ENCODE results near the gene CLIC1.
A peak's percentile ranks its signal among the peaks of the same experiment; 100 is the strongest.

CLIC1 gene

DNA sequence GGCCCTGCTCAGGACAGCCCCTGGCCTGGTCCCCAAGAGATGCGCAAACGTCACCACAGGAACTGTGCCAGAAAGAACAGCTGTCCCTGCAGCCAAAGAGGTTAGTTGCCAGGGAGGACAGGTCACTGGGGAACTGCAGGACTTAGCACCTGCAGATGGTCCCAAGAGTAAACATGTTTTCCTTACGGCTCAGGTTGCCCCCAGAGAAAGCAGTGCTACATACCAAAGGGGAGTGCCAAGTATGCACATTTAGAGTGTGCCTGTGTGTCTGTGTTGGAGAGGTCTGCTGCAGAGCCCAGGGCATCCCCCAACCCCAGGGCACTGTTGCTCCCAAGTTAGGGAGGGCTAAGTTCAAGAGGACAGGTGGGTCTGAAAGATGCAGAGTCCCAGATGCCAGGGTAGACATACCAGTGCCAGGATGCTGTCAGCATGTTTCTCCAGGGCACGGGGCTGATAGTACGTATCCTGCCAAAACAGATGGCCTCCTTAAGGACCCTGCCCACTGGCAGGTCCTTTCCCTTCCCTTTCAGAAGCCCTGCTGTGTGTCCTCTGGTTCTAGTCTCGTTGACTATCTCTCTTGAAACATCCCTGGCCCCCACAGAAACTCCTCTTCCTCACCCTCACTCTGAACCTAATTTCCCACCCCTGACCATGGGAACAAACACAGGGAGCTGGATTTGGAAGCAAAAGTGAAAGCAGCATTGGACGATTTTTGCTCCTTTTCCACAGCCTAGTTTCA, 34.5 kb downstream of the CLIC1 start:
- no peak for DNase-seq (ENCODE audit: low read depth in 2 of 2)

DNA sequence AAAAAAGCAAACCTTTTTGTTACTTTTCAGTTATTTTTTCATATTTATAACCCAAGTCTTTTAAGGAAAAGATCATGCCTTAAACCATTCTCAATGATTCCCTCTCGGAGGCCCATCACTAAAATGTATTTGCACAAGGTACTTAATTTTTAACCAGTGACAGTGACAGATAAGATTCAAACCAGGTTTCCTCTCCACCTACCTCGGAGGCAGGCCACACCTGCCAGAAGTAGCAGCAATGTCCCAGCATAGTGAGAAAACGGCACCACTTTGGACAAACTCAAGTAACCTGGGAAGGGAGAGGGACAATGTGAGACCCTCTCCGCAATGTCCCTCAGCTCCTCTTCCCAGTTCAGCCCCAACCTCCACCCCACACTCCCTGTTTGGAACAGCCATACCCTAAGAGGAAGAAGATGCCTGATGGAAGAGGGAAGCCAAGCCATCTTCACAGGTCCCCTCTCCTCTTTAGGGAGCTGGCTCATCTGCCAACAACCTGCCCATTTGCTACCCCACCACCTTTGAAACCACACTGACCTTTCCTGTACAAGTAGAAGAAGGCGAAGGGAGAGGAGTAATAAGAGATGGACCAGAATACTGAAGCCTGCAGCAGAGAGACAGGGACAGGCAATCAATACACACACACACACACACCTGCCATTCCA, 35.5 kb downstream of the CLIC1 start:
- DNase-seq (ENCODE audit: low read depth in 2 of 2), result no peak

DNA sequence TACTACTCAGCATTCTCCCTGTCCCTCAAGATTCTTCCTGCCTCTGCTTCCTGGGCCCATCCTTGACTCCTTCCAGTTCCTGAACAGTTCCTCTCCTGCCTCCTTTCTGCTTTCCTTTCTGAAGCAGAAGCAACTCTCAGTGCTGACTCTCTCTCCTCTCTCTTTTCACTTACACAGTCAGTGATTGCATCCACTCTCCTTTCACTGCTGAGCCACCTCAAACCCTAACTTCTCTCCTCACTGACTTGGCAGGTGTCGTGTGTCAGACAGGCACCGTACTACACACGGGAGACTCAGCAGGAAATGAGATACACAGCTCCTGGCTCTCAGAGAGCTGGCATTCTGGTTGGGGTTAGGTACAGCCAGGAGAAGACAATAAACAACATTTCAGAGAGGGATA, 38.8 kb downstream of the CLIC1 start:
- DNase-seq (ENCODE audit: low read depth in 2 of 2), result no peak

DNA sequence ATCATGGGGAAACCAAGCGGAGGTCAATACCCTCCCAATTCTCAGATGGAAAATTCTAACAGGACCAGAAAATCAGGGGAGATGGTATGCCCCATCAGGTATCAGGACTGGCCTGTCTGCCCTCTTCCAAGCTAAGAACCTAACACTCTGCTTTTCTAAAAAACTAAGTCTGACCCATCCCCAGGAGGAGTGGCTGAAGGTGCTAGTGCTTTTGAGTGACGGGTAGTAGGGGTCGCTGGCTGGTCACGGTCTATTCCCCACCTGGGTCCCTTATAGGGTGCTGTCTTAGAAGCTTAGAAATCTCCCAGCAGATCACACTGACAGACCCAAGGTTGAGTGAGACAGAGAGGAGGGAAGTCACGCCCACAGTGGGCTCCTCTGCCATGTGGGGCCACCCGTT, 42.8 kb downstream of the CLIC1 start:
- no peak for DNase-seq (ENCODE audit: low read depth in 2 of 2)

DNA sequence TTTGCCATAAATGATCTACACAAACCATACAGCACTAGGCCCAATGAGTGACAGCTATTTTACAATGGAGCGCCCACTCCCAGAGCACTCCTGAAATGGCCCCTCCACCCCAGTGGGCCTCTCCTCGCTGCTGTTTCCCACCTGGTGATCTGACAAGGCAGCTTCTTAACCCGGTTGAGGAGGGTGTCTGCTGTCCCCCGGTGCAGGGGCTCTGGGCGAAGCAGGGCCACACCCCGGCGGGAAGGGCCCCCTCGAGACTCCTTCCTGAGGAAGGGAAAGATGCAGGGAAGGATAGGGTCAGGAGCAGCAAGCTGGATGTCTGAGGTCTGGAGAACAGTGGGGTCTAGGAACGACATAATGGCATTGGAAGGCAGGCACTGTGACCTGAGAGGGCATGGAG, 43.4 kb downstream of the CLIC1 start:
- no peak for DNase-seq (ENCODE audit: low read depth in 2 of 2)

DNA sequence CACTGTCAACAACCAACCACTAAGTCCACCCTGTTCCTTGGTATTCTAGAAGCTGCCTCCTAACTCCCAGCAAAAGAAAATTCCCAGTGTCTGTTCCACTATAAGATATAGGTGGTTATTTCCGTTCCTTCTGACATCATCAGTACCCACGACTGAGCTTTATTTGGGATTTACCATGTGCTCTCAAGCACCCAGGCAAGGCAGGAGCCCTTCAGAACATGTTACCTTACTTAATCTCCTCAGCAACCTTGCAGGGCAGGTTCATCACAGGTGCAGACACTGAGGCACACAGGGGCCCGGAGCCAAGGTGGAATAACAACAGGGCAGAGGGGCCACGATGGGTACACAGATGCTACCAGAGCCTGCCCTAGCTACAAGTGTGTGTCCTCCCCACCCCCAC, 44.0 kb downstream of the CLIC1 start:
- DNase-seq (ENCODE audit: low read depth in 2 of 2), result no peak

DNA sequence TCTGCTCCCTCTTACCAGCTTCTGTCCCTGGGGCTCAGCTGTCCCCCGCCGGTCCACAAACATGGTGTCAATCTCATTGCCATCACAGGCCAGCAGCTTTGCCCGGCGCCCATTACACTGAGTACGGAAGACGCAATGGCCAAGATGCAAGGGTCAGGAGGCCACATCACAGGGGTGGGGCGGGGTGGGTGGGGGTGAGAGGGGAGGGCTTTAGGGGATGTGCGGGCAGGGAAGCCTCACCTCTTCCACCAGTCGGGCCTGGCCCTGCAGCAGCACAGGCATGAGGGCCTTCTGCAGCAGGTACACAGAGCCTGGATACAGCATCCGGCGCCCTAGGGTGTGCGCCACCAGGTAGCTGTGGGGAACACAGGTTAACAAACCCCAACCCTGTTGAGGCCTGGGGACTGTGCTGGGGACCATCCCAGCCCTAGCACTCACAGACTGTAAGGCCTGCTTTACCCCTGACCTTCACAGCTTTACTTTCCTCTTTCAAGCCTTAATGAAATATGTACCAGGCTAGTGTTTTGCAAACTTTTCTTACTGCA, 44.7 kb downstream of the CLIC1 start:
- no peak for DNase-seq (ENCODE audit: low read depth in 2 of 2)

DNA sequence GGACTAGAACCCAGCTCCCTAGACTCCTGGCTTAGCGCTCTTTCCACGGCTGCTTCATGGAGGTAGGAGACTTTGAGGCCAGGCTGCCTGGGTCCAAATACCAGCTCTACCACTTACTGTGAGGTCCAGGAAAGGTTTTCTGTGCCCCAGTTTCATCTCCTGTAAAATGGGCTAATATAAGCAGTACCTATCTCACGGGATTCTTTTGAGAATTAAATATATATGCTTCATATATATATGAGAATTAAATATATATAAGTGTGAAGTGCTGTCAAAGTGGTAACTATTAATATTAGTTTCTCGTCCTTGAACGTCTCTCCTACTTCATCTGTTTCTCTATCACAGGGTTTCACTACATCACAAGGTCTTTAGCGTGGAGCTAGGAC, 45.3 kb downstream of the CLIC1 start:
- no peak for DNase-seq (ENCODE audit: low read depth in 2 of 2)

DNA sequence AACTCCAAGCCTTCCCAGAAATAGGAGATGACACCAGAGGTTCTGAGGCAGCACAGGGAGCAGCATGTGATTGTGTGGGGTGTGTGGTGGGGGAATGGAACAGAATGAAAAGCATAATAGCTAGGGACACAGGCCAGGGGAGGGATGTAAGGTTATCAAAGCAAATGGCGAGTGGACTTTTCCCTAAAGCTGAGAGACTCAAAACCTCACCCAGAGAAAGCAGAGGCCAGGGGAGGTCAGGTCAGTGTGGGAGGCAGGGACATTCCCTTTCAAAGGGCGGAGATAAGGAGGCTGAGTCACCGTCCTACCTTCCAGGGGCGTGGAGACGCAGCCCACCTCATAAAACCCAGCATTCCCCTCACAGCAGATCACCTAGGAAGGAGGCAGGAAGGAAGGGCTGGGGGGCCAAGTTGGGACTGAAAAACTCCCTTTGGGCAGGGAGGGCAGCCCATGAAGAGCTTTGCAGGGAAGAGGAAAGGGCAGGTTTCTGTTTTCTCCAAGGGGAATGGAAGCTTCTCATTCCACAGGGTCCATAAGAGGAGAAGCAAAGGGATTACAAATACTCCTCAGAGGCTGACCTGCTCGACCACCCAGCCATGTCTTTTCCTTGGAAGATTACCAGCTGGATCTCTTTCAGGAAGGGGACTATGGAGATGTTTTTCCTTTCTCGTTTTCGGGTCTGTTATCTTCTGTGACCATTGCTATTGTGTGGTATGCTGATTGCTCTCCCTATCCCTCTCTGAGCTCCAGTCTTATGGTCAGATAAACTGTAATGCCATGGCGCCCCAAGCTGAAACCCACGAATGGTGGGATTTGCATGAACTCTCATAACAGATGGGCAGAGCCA, 45.9 kb downstream of the CLIC1 start:
- DNase-seq (ENCODE audit: low read depth in 2 of 2), result no peak

DNA sequence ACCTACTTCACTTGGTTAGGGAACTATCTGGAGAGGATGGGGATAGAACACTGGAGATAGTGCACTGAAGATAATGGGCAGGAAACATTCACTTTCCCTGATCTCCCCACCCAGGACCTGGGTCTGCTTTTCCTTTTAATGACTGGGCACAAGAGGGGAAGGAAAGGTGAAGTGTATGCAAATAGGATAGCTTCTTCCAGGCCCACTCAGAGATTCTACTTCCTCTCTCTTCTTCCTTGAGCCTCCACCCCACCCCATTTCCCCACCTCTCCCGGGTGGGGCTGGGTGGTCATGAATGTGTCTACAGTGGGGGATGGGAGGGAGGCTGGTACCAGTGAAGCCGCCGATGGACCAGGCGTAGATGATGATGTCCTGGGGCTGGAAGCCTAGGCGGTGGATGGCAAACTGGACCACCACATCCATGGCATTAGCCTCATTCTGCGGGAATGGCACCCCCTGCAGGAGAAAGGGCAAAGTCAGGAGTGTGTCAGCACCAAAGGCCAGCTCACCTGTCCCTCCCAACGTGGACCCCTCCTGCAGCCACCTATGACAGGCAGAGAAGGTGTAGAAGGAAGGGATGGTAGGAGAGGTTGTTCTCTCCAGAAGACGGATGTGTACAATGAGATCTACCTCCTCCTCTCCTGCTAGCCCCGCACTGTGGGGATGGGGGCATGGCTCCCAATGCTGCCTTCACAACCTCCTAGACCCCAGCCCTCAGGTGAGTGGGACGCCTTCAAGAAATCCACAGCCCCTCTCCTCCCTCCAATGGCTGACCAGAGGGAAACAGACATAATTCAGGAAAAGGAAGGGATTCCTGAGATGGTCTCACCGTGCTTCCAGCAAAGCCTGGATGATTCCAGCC, 46.9 kb downstream of the CLIC1 start:
- DNase-seq (ENCODE audit: low read depth in 2 of 2), result no peak

DNA sequence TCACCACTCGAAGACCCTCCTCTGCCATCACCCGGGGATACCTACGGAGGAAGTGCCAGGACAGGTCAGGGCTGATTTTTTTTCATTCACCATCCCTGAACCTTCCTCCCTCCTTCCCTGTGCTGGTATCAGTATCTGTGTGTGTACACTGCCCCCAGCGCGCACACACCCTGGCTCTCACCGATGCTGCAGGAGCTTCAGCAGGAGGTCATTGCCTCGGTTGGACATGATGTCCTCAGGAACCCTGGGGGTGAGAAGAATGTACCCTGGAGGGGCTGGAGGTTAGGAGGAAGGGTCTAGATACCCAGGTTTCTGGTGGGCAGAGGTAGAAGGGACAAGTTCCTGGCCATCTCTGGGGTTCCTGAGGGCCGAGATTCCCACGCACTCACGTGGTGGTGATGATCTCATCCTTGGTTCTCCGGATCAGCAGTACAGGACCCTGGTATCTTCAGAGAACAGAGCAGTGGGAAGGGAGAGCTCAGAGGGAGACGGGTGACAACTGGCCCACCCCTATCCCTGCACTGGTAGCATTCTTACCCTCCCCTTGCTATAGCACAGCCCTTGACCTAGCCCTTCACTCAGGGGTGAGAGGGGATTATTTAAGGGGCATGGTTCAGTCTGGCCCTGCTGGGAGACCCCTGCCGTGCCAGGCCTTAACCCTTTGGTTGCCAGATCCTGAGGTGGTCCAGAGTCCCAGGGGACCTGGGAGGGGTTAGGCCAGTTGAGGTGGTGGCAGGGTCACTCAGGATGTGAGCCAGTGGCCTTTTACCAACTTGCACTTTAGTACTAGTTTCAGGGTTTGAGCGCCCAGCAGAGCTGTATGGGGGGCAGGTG, 48.3 kb downstream of the CLIC1 start:
- no peak for DNase-seq (ENCODE audit: low read depth in 2 of 2)

DNA sequence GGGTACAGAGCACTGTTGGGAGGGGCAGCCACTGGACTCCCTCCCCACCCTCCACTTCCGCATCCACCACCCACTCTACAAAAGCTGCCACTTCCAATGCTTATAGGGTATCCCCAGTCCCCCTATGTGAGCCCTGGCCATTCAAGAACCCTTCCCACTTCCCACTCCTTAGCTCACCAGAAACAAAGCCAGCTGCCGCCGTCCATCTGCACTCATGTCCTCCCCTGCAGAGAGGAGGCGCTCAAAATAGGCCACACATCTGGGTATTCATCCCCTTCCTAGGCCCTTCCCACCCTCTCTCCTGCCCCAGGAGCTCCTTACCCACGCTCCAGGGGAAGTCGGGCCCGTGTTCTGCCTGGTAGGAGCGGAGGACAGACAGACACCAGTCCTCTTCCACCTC, 49.0 kb downstream of the CLIC1 start:
- no peak for DNase-seq (ENCODE audit: low read depth in 2 of 2)

DNA sequence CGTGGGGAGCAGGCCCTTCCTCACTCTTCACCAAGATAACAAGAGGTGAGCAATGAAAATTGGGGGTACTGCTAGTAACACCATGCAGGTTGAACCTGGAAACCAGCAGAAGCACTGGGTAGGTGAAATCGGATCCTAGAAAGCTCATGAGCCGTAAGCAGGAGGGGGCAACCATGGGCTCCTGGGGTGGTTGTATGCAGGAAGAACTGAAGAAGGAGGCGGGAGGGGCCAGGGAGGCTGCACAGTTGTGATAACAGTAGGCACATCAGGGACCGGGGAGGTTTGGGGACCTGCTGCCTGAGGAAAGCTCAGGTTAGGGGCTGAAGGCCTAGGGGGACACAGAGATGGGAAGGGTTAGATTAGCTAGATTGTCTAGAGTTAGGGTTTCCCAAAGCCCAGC, 49.8 kb downstream of the CLIC1 start:
- no peak for DNase-seq (ENCODE audit: low read depth in 2 of 2)

DNA sequence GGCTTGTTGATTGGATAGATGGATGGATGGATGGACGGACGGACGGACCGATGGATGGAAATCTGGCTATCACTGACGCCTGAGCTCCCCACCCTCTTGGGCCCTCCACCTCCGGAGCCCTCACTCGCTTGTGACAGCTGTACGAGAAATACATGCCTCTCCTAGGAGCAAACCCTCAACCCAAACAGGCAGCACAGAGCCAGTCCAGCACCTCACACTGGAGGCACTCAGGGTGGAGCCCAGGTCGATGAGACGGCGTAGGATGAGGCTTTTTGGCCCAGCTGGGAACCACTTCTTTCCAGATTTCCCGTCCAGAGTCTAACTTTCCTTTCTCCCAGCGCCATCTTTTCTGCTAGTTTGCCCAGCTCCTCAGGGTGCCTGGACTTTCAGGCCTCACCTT, 52.7 kb downstream of the CLIC1 start:
- DNase-seq (ENCODE audit: low read depth in 2 of 2), result no peak

DNA sequence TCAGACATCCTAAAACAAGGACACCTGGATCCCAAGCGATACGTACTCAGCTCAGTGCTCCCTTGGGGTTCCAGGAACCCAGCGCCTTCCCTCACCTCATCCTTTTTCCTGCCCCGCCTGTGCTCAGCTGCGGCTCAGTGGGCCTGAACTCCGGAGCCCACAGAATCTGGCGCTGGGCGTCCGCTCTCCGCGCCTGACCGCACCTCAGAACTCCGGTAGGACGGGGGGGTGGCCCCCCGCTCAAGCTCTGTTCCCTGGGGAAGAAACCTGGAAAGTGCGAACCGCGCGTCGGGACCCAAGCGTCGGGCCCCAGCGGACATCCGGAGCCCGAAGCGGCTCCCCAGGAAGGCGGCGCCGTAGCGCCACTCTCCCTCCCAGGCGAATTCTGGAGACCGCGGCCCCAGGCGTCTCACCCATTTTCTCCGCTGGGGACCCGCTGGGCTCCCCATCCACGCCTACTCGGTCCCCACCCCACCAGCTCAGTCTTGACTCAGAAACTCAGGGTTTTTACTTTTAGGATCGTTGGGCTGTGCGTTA, 55.1 kb downstream of the CLIC1 start:
- peak in 1 of 2 experiments; percentile 39 for DNase-seq (ENCODE audit: low read depth in 2 of 2)

All from stimulated activated CD4-positive, alpha-beta T cell treated with anti-CD3 and anti-CD28 coated beads, Interleukin-12 subunit alpha, Interleukin-12 subunit beta, amount 100 ng/mL, for 24 hours (primary cell).